ENCODE results near the gene OR2T2.
"Not testable (repeated sequence)": the region's sequence is repeated elsewhere in the genome, so short reads cannot be mapped to it uniquely, and the experiment has no call there.

Gene OR2T2, protein sequence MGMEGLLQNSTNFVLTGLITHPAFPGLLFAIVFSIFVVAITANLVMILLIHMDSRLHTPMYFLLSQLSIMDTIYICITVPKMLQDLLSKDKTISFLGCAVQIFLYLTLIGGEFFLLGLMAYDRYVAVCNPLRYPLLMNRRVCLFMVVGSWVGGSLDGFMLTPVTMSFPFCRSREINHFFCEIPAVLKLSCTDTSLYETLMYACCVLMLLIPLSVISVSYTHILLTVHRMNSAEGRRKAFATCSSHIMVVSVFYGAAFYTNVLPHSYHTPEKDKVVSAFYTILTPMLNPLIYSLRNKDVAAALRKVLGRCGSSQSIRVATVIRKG

DNA sequence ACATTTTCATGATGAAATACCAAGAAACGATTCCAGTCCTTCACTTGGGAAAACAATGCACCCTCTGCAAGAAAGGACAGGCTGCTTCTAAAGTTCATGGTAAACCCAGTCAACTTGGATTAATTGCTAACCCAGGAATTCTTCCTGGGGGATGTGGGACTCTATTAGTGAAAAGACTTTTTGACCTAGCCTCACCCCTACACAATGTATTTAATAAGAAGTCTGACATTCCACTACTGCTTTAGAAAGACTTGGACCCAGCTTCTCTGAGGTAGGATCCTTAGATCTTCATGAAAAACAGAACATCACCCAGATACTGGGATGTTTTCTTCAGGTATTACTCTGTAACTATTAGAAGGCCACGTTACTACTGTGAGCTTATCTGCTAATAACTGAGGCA lies at the start of gene OR2T2:
Gene OR2T2, plus strand, starts transcription at position 239 of the 400 bp plus-strand sequence. CDS start 7,161 bp downstream, outside the sequence.
- DNase-seq (ENCODE audit: low spot score), result not testable (repeated sequence)

DNA sequence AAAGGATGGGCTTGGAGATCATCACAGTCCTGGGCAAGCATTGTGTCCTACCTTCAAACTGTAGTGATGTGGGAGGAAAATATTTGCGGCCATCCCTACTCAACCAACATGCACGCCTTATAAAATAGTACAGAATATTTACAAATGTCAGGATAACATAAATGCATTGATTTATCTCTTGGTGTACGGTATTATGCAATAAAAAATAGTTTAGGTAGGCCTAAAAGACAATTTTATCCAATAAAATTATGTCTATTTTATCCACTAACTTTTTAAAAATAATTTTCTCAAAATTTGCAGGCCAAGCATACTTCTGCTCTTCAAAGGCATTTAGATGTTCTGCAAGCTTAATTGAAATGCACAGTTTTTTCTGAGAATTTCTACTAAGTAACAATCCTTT lies 42.7 kb upstream of the OR2T2 start, which contains the start of gene OR2T1:
Gene OR2T1, plus strand, starts transcription at position 301 of the 400 bp plus-strand sequence. CDS start 3,100 bp downstream, outside the sequence.
- DNase-seq (ENCODE audit: low spot score), result no peak

DNA sequence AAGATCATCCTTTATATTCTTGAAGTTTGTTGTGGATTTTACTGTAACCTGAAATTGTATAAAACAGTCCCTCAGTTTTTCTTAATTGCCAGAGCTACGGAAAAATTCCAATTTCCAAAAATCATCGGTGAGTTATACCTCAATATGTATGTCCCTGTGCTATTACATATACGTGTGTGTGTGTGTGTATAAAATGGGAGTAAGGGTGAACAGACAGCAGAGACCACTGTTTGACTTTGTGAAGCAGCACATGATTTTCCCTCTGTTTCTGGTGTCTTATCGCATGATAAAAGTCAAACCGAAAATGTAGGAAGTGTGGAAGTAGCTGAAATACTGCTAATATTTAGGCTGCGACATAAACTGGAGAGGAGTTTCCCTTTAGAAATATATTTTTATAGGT lies 41.4 kb upstream of the OR2T2 start:
- DNase-seq (ENCODE audit: low spot score), result no peak

DNA sequence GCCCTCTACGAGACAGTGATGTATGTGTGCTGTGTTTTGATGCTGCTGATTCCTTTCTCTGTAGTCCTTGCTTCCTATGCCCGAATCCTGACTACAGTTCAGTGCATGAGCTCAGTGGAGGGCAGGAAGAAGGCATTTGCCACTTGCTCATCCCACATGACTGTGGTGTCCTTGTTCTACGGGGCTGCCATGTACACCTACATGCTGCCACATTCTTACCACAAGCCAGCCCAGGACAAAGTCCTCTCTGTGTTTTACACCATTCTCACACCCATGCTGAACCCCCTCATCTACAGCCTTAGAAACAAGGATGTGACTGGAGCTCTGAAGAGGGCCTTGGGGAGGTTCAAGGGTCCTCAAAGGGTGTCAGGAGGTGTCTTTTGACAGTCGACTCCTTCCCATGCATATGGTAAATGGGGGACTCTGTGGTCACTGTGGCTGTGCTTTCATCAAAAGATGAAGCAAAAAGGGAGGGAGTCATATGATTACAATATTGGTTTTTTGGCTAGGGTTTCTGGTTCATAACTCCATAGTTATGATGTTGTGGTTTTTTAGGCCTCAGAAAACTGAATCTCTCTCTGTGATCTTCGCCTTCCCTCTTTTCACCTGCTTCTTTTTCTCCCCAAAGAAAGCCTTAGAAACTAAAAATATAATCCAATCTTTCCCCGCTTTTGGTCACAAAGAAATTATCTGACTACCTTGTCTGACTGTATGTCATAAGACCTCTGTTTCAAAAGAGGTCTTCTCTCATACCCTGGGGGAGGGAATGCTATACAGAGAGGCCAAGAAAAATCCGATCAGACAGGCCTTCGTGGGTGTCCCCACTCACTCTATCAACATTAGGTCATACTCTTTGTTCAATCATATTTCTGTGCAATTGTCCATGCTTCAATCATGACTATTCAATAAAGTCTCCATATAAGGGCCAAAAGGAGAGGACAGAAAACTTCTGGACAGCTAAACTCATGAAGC lies 38.4 kb upstream of the OR2T2 start:
- DNase-seq (ENCODE audit: low spot score), result no peak

DNA sequence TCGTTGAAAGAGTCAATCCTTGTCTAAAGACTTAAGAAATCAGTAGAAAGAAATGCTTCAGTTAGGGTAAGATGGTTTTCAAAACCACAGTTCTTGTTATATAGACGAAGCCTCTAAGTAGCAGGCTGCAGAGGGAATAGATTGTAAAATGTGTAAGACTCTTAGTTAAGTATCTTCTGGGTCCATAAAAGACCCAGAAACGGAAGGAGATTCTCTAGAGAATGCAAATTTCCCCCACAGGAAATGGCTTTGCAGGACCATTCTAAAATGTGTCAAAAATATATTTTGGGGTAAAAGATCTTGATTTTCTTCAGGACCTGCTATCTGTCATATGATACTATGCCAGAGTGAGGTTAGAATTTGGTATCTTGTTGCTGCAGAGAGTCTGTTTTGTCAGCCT lies 29.2 kb upstream of the OR2T2 start:
- no peak for DNase-seq (ENCODE audit: low spot score)

DNA sequence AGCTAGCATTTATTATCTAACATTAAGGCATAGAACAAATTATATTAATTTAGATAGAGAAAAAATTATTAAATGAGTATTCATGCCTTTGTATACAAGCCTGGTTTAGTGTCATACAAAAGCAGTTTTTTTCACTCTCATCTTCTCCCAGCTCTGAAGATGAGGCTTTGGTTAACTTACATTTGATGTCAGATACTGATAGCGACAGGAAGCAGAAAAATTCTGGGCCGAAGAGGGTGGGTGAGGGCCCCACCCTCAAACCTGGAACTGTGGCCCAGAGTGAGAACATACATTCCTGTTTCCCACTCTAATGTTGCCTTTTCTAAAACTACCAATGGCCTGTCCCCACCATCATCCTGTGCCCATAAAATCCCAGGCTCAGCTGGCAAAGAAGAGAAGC lies 27.6 kb upstream of the OR2T2 start:
- DNase-seq (ENCODE audit: low spot score), result no peak

DNA sequence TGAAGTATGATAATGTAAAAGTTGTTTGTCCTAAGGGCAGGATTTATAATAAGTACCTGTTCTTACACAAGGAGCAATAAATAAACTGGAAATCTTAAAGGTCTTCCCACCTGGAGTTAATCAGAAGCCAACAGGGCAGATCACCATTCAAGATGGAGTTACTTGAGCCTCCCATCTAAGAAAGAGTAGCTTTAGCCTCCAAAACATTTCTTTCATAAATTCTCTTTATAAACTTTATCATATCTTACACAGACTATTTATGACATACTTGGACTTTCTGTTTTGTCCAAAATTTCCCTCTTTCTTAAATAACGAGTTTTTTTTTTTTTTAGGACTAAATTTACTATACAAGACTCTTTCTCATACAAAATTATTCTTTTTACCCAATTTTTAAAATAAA lies 24.1 kb upstream of the OR2T2 start:
- no peak for DNase-seq (ENCODE audit: low spot score)

DNA sequence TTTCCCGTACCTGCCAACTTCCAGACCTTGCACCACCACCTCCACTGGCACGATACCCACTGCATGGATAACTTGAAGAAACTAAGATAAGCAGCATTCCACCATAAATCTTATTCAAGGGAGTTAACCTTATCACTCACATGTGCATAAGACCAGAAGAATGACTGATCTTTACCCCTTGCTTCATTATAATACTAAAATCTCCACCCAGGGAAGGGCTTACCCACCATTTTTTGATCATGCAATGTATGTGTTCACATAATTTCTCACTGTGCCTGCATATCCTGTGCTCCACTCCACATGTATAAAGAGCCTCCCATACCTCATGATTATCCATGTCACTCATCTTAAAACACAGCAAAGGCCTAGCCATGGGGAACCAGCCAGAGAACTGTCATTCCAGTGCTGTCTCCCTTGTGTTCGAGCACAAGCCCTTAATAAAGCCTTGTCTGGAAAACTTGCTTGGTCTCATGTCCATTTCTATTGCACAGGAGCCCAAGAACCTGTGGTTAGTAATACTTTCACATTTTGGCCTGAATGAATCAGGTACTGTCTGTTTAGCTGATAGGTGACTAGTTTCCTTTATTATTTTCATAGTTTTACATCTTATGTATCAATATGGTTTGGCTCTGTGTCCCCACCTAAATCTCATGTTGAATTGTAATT lies 17.8 kb upstream of the OR2T2 start:
- not testable (repeated sequence) for DNase-seq (ENCODE audit: low spot score)

DNA sequence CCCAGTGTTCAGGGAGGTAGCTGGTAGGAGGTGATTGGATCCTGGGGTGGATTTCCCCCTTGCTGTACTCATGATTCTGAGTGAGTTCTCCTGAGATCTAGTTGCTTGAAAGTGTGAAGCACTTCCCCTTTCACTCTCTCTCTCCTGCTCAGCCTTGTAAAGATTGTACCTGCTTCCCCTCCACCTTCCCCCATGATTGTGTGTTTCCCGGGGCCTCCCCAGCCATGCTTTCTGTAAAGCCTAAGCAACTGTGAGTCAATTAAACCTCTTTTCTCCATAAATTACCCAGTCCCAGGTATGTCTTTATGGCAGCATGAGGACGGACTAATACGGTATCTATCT lies 17.3 kb upstream of the OR2T2 start:
- not testable (repeated sequence) for DNase-seq (ENCODE audit: low spot score)

DNA sequence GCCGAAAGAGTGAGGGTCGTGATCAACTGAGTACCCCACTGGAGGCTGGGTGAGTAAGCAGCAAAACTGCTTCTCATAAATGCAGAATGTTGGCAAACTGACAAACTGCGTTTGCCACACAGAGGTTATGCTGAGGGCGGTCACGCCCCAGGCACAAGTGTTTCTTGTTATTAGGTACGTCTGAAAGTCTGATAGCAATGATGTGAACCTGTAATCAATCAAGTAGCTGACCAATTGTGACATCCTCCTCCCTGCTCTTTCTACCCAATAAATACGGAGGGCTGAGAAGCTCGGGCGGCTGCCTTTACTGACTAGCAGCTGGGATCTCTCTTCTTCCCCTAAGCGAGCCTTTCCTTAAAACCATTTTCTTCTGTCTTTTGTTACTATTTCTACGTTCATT lies 13.8 kb upstream of the OR2T2 start:
- not testable (repeated sequence) for DNase-seq (ENCODE audit: low spot score)

DNA sequence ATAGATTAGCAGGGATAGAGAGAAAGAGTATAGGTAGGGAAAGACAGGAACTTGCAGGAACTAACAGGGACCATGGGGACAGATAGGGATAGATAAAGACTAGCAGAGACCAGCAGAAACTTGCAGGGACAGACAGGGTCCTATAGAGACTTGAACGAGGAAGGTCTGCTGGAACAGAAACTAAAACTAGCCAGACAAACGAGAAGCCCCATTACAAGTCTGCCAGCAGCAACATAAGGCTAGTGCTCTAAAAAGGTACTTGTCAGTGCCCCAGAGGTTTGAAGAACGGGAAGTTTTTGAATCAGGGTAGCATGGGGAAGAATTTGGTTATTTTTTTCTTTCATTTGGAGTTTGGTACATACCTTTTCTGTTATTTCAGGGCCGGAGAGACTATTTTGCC lies 13.2 kb upstream of the OR2T2 start:
- not testable (repeated sequence) for DNase-seq (ENCODE audit: low spot score)

DNA sequence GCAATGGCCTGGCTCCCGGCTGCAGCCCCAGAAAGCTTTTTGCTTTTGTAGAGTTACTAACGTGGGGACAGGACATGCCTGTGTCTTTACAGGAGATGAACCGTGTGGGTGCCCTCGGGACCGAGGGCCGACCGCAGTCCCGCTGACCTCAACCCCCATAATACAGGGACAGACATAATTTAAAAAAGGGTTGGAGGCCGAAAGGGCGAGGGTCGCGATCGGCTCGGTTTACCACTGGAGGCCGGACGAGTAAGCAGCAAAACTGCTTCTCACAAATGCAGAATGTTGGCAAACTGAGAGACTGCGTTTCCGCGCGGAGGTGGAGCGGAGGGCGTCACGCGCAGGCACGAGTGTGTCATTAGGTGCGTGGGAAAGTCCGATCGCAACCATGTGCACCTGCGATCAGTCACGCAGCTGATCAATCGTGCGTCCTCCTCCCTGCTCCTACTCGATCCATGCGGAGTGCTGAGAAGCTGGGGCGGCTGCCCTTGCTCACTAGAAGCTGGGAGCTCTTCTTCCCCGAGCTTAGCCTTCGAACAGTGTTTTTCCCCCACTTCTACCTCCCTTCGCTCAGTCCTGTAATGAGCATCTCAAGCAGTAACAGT lies 11.5 kb upstream of the OR2T2 start:
- not testable (repeated sequence) for DNase-seq (ENCODE audit: low spot score)

DNA sequence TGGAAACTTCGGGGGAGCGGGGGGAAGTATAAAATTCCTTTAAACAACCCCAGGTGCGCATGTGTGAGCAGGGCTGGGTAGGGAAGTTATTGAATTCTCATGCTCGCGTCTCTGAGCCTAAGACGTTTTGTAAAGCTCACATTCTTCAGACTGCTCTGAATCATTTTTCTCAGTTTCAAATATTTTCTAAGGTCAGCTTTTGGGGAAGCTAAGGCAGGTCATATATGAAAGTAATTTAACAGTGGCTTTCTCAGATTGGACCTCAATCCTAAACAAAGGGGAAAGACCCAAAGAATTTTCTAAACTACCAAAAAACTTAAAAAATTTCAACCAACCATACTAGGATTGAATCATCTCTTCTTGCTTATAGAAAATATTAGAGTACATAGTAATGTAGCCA lies 10.5 kb upstream of the OR2T2 start:
- not testable (repeated sequence) for DNase-seq (ENCODE audit: low spot score)

DNA sequence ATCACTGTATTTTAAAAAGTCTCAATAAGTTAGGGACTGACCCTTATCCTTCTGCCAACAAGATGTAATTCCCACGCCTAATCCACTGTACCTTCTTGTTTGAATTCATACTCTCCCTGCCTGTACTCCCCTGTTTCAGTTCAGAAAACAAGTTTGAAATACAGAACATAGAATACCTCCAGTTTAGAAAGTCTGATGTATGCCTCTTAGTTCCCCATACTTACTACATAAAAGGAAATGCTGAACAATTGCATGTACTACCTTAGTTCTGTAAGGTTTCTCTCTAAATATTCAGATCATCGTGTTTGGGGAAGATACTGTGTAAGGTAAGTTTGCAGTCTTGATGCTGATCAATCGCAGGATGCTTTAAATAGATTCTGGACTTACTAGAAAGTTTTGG lies 9.1 kb upstream of the OR2T2 start:
- DNase-seq (ENCODE audit: low spot score), result not testable (repeated sequence)

DNA sequence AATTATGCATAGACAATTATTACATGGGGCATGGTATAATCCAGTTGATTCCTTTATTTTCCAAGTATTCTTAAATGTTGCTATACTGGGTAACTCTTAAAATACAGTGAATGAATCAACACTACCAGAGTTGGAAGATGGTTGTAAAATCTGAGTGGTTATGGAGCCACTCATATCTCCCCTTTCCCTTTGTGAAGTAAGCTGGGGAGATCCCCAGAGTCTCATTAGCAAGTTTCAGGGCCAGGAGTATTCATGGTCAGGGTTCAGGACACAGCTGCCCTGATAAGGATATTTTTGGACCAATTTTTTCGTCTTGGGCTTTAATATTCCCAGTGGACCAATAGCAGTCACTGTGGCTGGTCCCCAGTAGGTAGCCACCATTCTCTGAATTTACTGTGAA lies 6.8 kb upstream of the OR2T2 start:
- DNase-seq (ENCODE audit: low spot score), result not testable (repeated sequence)

DNA sequence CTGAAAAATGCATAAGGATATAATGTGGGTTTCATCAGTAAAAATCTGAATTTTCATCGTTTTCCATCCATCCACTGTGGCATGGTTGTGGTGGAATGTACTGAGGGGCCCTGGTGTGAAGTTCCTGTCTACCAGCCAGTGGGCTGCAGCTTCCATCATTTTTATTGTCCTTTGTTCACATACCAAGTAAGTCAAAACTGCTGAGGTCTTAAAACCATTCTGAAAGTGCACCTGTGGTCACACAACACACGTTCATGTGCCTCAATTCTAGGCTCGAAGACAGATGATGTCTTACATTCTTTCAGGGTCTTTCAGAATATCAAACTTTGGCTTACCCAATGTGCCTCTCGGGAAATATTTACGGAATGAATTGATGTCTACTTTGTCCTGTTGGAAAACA lies 6.2 kb upstream of the OR2T2 start:
- DNase-seq (ENCODE audit: low spot score), result not testable (repeated sequence)

DNA sequence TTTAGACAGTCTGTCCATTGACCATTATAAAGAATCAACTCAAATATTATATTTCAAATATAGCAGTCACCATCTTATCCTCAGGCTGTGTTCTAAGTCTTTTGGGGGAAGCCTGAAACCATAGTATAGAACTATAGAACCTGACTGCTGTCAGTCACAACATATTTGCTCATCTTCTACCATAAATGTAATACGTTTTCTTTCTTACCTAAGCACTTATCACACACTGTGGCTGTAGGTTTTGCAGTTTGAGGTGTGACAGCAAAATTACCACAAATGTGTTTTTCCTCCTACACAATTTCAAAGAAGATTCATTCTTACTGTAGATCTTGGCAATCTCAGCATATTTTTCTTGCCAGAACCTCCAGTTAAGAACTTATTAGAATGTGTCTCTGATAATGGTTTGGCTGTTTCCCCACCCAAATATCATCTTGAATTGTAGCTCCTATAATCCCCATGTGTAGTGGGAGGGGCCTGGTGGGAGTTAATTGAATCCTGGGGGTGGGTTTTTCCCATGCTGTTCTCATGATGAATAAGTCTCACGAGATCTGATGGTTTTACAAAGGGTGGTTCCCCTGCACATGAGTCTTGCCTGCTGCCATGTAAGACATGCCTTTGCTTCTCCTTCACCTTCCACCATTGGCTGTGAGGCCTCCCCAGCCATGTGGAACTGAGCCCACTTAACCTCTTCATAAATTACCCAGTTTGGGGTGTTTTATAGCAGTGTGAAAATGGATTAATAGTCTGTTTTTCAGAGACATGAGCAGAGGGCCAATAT lies 2.7 kb upstream of the OR2T2 start:
- not testable (repeated sequence) for DNase-seq (ENCODE audit: low spot score)

DNA sequence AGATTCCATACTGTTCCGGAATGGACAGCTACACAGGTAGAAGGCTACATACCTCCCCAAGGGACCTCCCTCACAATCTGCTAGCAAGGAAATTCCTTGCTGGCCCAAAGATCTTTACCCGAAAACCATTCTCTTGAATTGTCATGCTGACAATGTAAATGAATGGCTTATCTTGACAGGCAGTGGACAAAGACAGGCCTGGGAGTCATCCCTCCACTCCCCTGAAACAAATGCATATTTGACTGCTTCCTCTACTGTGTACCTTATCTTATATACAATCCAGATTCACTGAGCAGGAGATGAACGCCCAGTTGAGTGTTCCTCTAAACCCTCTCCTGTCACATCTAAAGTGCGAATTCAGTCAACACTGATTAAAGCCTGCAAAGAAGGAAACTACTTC lies 834 bp upstream of the OR2T2 start:
- not testable (repeated sequence) for DNase-seq (ENCODE audit: low spot score)

DNA sequence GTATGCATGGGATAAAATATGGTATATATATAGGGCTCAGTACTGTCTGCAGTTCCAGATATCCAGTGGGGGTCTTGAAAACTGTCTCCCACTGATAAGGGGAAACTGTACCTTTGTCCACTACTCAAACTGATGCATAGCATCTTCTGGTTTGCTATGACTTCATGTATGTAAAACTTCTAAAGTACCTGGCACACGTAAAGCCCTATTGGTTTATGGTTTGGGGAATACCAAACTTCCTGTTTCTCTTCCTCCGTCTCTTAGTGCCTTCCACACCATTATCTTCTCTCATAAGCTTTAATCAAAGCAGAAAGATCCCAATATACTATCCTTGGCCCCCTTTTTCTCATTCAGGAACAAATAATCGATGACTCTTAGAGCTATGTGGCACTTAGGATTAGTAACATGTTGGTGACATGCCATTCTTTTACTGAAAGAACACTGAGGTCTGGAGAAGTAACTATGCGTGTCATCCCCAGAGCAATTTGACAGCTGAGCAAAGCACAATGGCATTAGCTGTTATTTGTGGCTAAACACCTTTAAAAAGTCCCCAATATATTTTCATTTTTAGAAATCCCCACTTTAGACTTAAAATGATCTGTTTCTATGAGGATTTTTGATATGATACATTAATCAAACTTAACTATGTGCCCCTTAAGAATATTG lies 3.1 kb downstream of the OR2T2 start:
- not testable (repeated sequence) for DNase-seq (ENCODE audit: low spot score)

DNA sequence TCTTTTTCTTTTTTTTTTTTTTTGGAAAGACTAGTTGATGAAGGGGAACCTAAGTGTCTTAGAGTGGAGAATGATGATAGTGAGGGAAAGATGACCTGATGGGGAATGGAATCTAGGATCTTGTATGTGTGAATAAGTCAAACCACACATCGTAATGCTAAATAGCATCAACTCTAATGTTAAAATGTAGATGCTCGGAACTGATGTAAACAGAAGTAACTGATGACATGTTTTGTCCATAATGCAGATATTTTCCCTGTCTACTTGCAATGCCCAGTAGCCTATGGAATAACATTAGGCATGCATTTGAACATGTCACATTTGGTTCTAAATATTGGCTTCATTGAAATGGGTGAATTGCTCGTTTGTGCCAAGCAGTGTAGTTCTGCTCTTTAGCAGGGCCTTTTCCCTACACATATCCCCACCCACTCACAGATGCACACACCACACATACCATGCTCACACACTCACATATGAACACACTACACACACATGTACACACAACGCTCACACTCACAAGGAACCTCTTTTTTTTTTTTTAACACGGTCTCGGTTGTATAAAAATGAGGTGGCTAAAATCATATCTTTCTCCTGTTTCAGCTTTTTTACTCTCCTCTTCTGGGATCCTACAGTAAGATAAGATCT lies 4.5 kb downstream of the OR2T2 start:
- not testable (repeated sequence) for DNase-seq (ENCODE audit: low spot score)
